Measurements from ENCODE around the gene TFPI2.

DNA sequence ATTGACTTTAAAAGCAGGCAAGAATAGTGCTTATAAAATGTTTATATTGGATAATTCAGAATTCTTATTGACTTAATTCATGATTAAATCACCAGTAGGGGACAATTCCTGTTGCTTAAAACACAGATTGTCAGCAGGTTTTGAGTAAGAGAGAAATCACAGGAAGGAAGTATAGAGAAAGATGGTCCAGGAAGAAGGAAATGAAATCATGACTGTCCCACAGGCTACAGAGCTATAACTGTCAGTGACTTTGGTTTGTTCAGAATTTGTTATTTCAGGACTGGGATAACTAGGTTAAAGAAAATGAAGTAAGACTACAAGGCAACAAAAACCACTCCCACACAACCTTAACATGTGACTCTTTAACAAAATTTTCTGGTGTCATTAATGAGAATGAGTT lies 22.6 kb upstream of the TFPI2 start:
- TF ChIP-seq, protein P1, sequence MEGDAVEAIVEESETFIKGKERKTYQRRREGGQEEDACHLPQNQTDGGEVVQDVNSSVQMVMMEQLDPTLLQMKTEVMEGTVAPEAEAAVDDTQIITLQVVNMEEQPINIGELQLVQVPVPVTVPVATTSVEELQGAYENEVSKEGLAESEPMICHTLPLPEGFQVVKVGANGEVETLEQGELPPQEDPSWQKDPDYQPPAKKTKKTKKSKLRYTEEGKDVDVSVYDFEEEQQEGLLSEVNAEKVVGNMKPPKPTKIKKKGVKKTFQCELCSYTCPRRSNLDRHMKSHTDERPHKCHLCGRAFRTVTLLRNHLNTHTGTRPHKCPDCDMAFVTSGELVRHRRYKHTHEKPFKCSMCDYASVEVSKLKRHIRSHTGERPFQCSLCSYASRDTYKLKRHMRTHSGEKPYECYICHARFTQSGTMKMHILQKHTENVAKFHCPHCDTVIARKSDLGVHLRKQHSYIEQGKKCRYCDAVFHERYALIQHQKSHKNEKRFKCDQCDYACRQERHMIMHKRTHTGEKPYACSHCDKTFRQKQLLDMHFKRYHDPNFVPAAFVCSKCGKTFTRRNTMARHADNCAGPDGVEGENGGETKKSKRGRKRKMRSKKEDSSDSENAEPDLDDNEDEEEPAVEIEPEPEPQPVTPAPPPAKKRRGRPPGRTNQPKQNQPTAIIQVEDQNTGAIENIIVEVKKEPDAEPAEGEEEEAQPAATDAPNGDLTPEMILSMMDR (IDR thresholded peaks at IDR 0.05; ENCODE audit: borderline replicate concordance, extremely low read depth, low read length, poor library complexity, severe bottlenecking), result no peak
- no peak for TF ChIP-seq EZH2 (IDR thresholded peaks at IDR 0.05; ENCODE audit: borderline replicate concordance, low read depth, low read length, severe bottlenecking)

All from DND-41 (cell line).